Liver (tissue), 3 donors: ENCODE results near the gene CPA5.

Experiments used
- ATF3 ChIP-seq: IDR thresholded peaks from 2 replicates; pipeline ENCODE4 v1.6.1; 2016; ENCODE audit warnings: antibody characterized with exemption
- CTCF ChIP-seq: fragments of 150-350 bp; IDR thresholded peaks from 2 replicates; pipeline ENCODE4 v1.5.1; 2017; ENCODE audit warnings: improper control_type of control experiment, low read depth, low read length; ENCODE audit not compliant: missing input control
- JUND ChIP-seq, 2 donors: IDR thresholded peaks; 2 replicates each; pipeline ENCODE4 v1.6.1; 2016; ENCODE audit warnings: antibody characterized with exemption in 2 of 2
- MAX ChIP-seq: IDR thresholded peaks from 2 replicates; pipeline ENCODE4 v1.6.1; 2016; ENCODE audit warnings: antibody characterized with exemption
- REST ChIP-seq: IDR thresholded peaks from 2 replicates; pipeline ENCODE4 v1.6.1; 2016; ENCODE audit warnings: antibody characterized with exemption, mild to moderate bottlenecking
- YY1 ChIP-seq: IDR thresholded peaks from 2 replicates; pipeline ENCODE4 v1.6.1; 2016; ENCODE audit warnings: antibody characterized with exemption, mild to moderate bottlenecking
- donor health status: healthy.
- donor health status: healthy.

- TF ChIP-seq CTCF (no peak), ATF3 (no peak), REST (no peak), JUND (IDR thresholded peaks at IDR 0.05) (no peak), MAX (no peak), YY1 (no peak)
These were observed 39.8 kb downstream of the CPA5 start for GRCh38 chr7:130384371-130384801.
